Activated CD8-positive, alpha-beta T cell treated with anti-CD3 and anti-CD28 coated beads for 36 hours (primary cell): ENCODE data around the gene PCDH8. TPM values are rescaled to one million over a fixed set of nuclear protein-coding genes. Genes with fewer than 3 reads are reported as not detected.

Experiments used
- ATAC-seq: fragments of 200-7000 bp; cut with Tn5 transposase; one replicate; pipeline ENCODE4 v1.10.0; 2021; ENCODE audit warnings: mild to moderate bottlenecking, moderate library complexity
- CTCF ChIA-PET: fragments of 350-600 bp; sonication (Branson Sonifier 250); formaldehyde crosslinking; loops from one replicate; lab custom pipeline; 2021; ENCODE audit warnings: antibody characterized with exemption; lab: Charles Lee
- POLR2A ChIA-PET: fragments of 350-600 bp; sonication (Branson Sonifier 250); formaldehyde crosslinking; loops from one replicate; lab custom pipeline; 2021; ENCODE audit warnings: antibody characterized with exemption; lab: Charles Lee
- DNase-seq: peaks from one replicate; pipeline ENCODE4 v3.0.0-alpha.2; 2020
- H3K27ac Mint-ChIP-seq: one replicate; pipeline ENCODE4 v1.8.0; 2021; ENCODE audit warnings: mild to moderate bottlenecking, mixed read lengths
- H3K27me3 Mint-ChIP-seq: one replicate; pipeline ENCODE4 v1.8.0; 2021; ENCODE audit warnings: mixed read lengths
- H3K36me3 Mint-ChIP-seq: one replicate; pipeline ENCODE4 v1.8.0; 2021; ENCODE audit warnings: low read depth, mixed read lengths
- H3K4me1 Mint-ChIP-seq: one replicate; pipeline ENCODE4 v1.8.0; 2021; ENCODE audit warnings: low read depth, mixed read lengths
- H3K4me3 Mint-ChIP-seq: one replicate; pipeline ENCODE4 v1.8.0; 2021; ENCODE audit warnings: mild to moderate bottlenecking, moderate library complexity, mixed read lengths
- H3K9me3 Mint-ChIP-seq: one replicate; pipeline ENCODE4 v1.8.0; 2021; ENCODE audit warnings: mixed read lengths
- intact Hi-C: fragments of 100-400 bp; cut with micrococcal nuclease; formaldehyde crosslinking; loops from one replicate; pipeline ENCODE4 v1.10.0; 2022
- total RNA-seq, 2 experiments: library from RNA; stranded (reverse); gene quantifications; one replicate each; pipeline ENCODE4 v1.2.3, GENCODE V29; 2021
- TF ChIP-seq, protein P1 (sequence below): fragments of 200-600 bp; IDR thresholded peaks from one replicate; pipeline ENCODE4 v1.8.0; 2022; ENCODE audit warnings: antibody characterized with exemption, mild to moderate bottlenecking

Gene PCDH8
- total RNA-seq, 2 experiments from 2014 or later: not detected

DNA sequence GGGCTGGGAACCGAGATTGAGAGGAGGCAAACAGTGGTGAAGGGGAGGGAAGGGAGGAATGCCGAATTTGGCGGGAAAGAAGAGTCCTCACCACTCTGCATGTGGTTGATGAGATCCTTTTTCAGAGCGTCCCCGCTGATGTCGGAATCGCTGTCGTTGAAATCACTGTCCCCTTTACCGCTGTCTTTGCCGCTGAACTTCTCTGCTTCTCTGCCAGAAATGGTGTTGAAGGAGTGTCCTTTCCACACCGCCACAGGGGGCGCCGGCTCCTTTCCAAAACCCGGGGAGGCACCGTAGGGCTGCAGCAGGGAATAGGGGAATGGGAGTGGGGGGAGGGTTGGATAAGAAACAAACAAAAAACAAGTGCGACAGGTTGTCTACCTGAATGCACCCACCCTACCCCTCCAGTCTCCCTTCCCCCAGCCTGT lies 3.1 kb downstream of the PCDH8 start:
- Mint-ChIP-seq H3K4me1 (peaks cover 10% of the 10 kb centered on the region), H3K36me3 (peaks cover 3% of the 10 kb centered on the region), H3K27ac (no peak overlapping the region), H3K9me3 (peaks cover 3% of the 10 kb centered on the region), H3K4me3 (no peak overlapping the region), H3K27me3 (peaks cover 57% of the 10 kb centered on the region)
- TF ChIP-seq, protein P1, sequence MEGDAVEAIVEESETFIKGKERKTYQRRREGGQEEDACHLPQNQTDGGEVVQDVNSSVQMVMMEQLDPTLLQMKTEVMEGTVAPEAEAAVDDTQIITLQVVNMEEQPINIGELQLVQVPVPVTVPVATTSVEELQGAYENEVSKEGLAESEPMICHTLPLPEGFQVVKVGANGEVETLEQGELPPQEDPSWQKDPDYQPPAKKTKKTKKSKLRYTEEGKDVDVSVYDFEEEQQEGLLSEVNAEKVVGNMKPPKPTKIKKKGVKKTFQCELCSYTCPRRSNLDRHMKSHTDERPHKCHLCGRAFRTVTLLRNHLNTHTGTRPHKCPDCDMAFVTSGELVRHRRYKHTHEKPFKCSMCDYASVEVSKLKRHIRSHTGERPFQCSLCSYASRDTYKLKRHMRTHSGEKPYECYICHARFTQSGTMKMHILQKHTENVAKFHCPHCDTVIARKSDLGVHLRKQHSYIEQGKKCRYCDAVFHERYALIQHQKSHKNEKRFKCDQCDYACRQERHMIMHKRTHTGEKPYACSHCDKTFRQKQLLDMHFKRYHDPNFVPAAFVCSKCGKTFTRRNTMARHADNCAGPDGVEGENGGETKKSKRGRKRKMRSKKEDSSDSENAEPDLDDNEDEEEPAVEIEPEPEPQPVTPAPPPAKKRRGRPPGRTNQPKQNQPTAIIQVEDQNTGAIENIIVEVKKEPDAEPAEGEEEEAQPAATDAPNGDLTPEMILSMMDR: no peak
- no peak for DNase-seq
- POLR2A ChIA-PET: no interaction called here
- intact Hi-C loops: no loop called here
- CTCF ChIA-PET: interaction anchor here (0.9 kb wide), 1 partner anchor 123 kb away, joined by 3 read pairs; no protein-coding TSS in a partner anchor
- no peak for ATAC-seq

DNA sequence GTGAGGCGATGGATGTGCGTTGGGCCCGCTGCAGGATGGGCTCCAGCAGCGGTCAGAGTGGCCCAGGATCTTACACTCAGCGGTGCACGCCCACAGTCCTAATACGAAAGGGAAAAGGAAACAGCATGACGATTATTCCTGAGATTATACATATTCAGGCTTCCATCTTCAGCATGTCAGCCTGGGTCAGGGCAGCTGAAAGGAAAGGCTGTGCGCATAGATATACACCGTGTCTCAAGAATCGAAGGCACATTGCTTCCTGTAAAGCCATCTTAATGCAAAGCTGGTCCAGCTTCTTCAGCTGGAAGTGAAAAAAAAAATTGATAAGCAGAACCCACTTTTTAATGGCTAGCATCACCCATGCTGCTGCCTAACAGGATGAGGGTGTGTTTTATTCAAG lies 3.6 kb downstream of the PCDH8 start:
- POLR2A ChIA-PET: no interaction called here
- intact Hi-C loops: no loop called here
- ATAC-seq (no peak), DNase-seq (no peak)
- Mint-ChIP-seq H3K4me3 (no peak overlapping the region), H3K27me3 (peaks cover 57% of the 10 kb centered on the region), H3K9me3 (peaks cover 3% of the 10 kb centered on the region), H3K36me3 (peaks cover 3% of the 10 kb centered on the region), H3K27ac (no peak overlapping the region), H3K4me1 (peaks cover 5% of the 10 kb centered on the region)
- TF ChIP-seq, protein P1: no peak
- CTCF ChIA-PET: no interaction called here

DNA sequence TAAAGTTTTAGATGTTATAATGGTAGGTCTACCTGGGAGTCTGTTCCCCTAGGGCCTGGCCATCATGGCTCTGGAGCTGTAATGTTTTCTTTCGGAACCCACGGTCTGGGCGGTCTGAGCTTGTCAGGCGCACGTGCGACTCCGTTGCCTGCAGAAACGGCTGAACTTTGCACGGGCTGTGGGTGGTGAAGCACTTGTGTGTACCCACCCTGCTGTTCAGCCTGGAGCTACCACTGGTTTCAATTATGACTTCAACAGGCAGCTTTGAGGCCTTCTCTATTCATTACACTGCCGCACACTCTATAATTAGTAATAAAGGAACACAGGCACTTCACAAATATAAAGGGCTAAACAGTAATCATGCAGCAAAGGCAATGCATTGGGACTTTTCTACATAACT lies 6.0 kb downstream of the PCDH8 start:
- POLR2A ChIA-PET: no interaction called here
- ATAC-seq: no peak
- Mint-ChIP-seq H3K27me3 (peaks cover 45% of the 10 kb centered on the region), H3K36me3 (no peaks in the 10 kb centered on the region), H3K9me3 (no peaks in the 10 kb centered on the region), H3K4me3 (no peak overlapping the region), H3K4me1 (no peaks in the 10 kb centered on the region), H3K27ac (no peak overlapping the region)
- DNase-seq: no peak
- intact Hi-C loops: no loop called here
- TF ChIP-seq, protein P1: no peak
- CTCF ChIA-PET: interaction anchor here (2.5 kb wide), 1 partner anchor 126 kb away, joined by 7 read pairs; no protein-coding TSS in a partner anchor

DNA sequence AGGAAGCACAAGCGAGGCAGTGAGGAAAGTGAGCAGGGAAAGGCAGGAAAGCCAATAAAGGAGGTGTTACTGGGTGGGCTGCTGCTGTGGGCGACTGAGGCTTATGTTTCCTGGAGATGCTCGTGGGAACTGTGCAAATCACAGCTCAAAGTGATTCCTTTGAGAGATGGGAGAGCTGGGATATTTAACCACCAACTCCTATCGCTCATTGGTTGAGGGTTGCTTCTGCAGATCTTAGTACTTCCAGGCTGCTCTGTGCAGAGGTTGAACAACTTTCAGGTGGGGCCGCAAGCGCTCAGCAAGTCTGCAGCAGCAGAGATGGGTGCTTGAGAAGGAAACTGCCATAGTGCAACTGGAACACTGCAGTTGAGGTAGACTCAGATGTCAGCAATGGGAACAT lies 8.4 kb downstream of the PCDH8 start:
- Mint-ChIP-seq H3K36me3 (no peaks in the 10 kb centered on the region), H3K4me3 (no peak overlapping the region), H3K9me3 (no peaks in the 10 kb centered on the region), H3K4me1 (no peaks in the 10 kb centered on the region), H3K27ac (no peak overlapping the region), H3K27me3 (peaks cover 40% of the 10 kb centered on the region)
- ChIA-PET POLR2A (no interaction called here), CTCF (no interaction called here)
- DNase-seq (no peak), ATAC-seq (no peak)
- intact Hi-C loops: no loop called here
- TF ChIP-seq, protein P1: no peak

DNA sequence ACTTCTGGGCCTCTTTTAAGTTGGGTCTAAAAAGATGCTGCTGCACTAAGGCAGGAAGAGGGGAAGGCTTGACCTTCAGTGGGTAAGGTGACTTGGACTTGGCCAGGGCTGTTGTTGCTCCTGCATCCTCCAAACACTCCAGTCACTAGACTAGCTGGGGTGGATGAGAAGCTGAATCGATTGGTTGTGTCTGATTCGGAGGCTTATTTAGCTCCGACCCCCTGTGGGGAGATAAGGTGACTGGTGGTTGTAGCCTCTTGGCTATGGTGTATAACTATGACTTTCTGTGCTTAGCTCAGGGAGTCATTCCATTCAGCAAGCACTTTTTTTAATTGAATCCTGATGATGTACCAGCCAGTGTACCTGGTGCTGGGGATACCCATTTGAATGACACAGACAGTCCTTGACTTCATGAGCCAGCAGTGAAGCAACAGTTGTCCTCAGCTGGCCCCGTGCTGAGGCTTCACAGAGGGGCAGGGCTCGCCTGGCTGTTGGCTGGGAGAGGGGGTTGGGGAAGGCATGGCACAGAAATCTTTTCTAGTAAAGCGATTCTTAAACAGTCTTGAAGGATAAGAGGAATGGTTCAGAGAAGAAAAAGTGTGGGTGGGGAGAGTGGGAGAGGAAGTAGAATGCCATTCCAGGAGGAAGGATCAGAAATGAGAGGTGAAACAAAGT lies 9.9 kb downstream of the PCDH8 start:
- Mint-ChIP-seq H3K27ac (no peak overlapping the region), H3K36me3 (no peaks in the 10 kb centered on the region), H3K27me3 (peaks cover 30% of the 10 kb centered on the region), H3K9me3 (no peaks in the 10 kb centered on the region), H3K4me1 (no peaks in the 10 kb centered on the region), H3K4me3 (no peak overlapping the region)
- TF ChIP-seq, protein P1: no peak
- POLR2A ChIA-PET: no interaction called here
- intact Hi-C loops: no loop called here
- ATAC-seq: no peak
- DNase-seq: no peak
- CTCF ChIA-PET: no interaction called here
